HG02798 (cell line): ENCODE data around the gene ATP6V1G1.

Experiments
- ATAC-seq: cut with Tn5 transposase; IDR thresholded peaks from one replicate; pipeline ENCODE4 v1.9.1; 2021; ENCODE audit warnings: mild to moderate bottlenecking; ENCODE audit not compliant: unreplicated experiment, poor library complexity

ATP6V1G1 gene

DNA sequence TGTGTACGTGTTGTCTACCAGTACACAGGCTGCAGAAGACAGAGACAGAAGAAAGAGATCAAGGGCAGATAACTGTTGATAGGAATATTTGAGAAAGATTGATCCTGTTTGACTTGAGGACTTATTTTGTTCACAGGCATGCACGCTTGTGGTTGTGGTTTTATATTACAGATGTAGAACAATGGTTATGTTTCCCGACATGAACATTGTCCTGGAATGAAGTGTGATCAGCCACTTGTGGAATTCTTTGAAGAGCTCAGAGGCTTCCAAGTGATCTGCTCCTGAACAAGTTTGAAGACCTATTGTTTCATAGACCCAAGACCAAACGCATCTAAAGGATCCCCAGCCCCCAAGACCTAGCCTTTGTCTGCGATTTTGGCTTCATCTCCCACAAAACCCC is 56.3 kb downstream of the ATP6V1G1 start:
- ATAC-seq = no peak
